Measurements from ENCODE around the gene NR1I3.

DNA sequence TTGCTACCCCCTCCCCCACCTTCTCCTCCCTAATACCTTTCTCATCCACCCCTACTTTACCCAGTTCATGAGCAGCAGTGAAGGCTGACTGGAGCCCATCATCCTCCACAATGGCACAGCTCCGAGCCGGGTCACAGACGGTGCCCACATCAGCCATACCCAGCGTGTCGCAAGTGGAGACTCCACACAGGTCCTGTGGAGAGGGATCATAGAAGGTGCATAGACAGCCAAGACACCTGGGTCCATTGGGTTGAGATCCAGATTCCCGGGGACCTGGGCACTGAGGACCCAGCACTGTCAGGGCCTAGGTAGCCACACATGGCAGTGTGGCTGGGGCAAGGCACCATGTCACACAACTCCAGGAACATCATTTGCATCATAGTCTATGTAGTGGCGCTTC, 41.9 kb downstream of the NR1I3 start:
- TF ChIP-seq EZH2 (IDR thresholded peaks at IDR 0.05; ENCODE audit: insufficient read depth, poor library complexity, severe bottlenecking) (no peak), EZH2phosphoT487 (IDR thresholded peaks at IDR 0.05; ENCODE audit: insufficient read depth, low read depth) (no peak)

Measured in GM23248 (cell line).